SK-N-SH (cell line): ENCODE measurements around the gene MEX3A. TPM values are rescaled to one million over a fixed set of nuclear protein-coding genes. Genes with fewer than 3 reads are reported as not detected.

ENCODE experiments used
- CTCF ChIA-PET: fragments of 300-600, 350-600 bp; formaldehyde crosslinking; extraction: SDS; loops from one replicate; lab custom pipeline; 2021; lab: Yijun Ruan, JAX
- POLR2A ChIA-PET: fragments of 350-600 bp; sonication (Branson Sonifier 250); formaldehyde crosslinking; extraction: SDS; loops from one replicate; lab custom pipeline; 2020; ENCODE audit warnings: antibody characterized with exemption, inconsistent platforms; lab: Yijun Ruan, JAX
- DNase-seq: peaks from one replicate; pipeline ENCODE4 v3.0.0; 2012
- H2AFZ ChIP-seq: fragments of 200-600 bp; sonication (generic); 2 replicates; pipeline ENCODE4 v1.8.1; 2016; ENCODE audit warnings: antibody characterized with exemption, mild to moderate bottlenecking, low read depth
- H3F3A ChIP-seq: fragments of 200-600 bp; sonication (generic); replicated peaks from 2 replicates; pipeline ENCODE3; 2016; ENCODE audit warnings: antibody characterized with exemption, mild to moderate bottlenecking; ENCODE audit not compliant: insufficient read depth
- H3K27ac ChIP-seq, 2 experiments: fragments of 200-500 bp in 1 of 2; fragments of 200-600 bp in 1 of 2; sonication (Bioruptor generic) in 1 of 2; sonication (generic), shearing (Covaris generic) in 1 of 2; 2 replicates each; pipeline versions ENCODE4 v1.5.1 to v1.6.1; 2014 to 2016; ENCODE audit warnings: low read depth in 2 of 2, inconsistent platforms in 1 of 2, low read length in 1 of 2, mild to moderate bottlenecking in 1 of 2, mixed read lengths in 1 of 2
- H3K27me3 ChIP-seq: fragments of 200-600 bp; sonication (generic), shearing (Covaris generic); 2 replicates; pipeline ENCODE4 v1.6.1; 2016; ENCODE audit warnings: mixed run types; ENCODE audit not compliant: insufficient read depth
- H3K36me3 ChIP-seq, 2 experiments: fragments of 200-500 bp in 1 of 2; fragments of 200-600 bp in 1 of 2; sonication (Bioruptor generic) in 1 of 2; sonication (generic) in 1 of 2; replicated peaks in 1 of 2; 2 replicates each; pipeline versions ENCODE3 to v1.5.1; 2014 to 2016; ENCODE audit warnings: low read length in 1 of 2, mild to moderate bottlenecking in 1 of 2; ENCODE audit not compliant: insufficient read depth in 2 of 2, control insufficient read depth in 1 of 2
- H3K4me1 ChIP-seq, 2 experiments: fragments of 200-500 bp in 1 of 2; fragments of 200-600 bp in 1 of 2; sonication (Bioruptor generic) in 1 of 2; sonication (generic), shearing (Covaris generic) in 1 of 2; 2 replicates each; pipeline versions ENCODE4 v1.5.1 to v1.6.1; 2014 to 2016; ENCODE audit warnings: low read depth in 1 of 2, low read length in 1 of 2, mixed run types in 1 of 2; ENCODE audit not compliant: insufficient read depth in 2 of 2, control insufficient read depth in 1 of 2
- H3K4me2 ChIP-seq: fragments of 200-600 bp; sonication (generic), shearing (Covaris generic); 2 replicates; pipeline ENCODE4 v1.6.1; 2017; ENCODE audit warnings: mixed run types
- H3K4me3 ChIP-seq, 2 experiments: fragments of 200-500 bp in 1 of 2; fragments of 200-600 bp in 1 of 2; sonication (Bioruptor generic) in 1 of 2; sonication (generic), shearing (Covaris generic) in 1 of 2; 2 replicates each; pipeline versions ENCODE4 v1.5.1 to v1.8.1; 2014 to 2016; ENCODE audit warnings: low read depth in 2 of 2, inconsistent platforms in 1 of 2, low read length in 1 of 2, mild to moderate bottlenecking in 1 of 2, mixed read lengths in 1 of 2, moderate library complexity in 1 of 2
- H3K79me2 ChIP-seq: fragments of 200-600 bp; sonication (generic); 2 replicates; pipeline ENCODE4 v1.8.1; 2017; ENCODE audit warnings: mild to moderate bottlenecking; ENCODE audit not compliant: insufficient read depth
- H3K9ac ChIP-seq: fragments of 200-600 bp; sonication (generic); 2 replicates; pipeline ENCODE4 v1.6.1; 2017; ENCODE audit warnings: mixed run types
- H3K9me2 ChIP-seq: fragments of 200-600 bp; sonication (generic); 2 replicates; pipeline ENCODE4 v1.6.1; 2017; ENCODE audit warnings: mixed run types
- H3K9me3 ChIP-seq: fragments of 200-600 bp; sonication (generic); 2 replicates; pipeline ENCODE4 v1.6.1; 2017; ENCODE audit warnings: mixed run types, mild to moderate bottlenecking, moderate library complexity
- H4K20me1 ChIP-seq: fragments of 200-600 bp; sonication (generic); 2 replicates; pipeline ENCODE4 v1.6.1; 2017; ENCODE audit warnings: mild to moderate bottlenecking, mixed run types; ENCODE audit not compliant: insufficient read depth
- CHD2 ChIP-seq: fragments of 150-350 bp; IDR thresholded peaks from 2 replicates; pipeline ENCODE4 v1.6.1; 2018; ENCODE audit warnings: low read length; ENCODE audit not compliant: partially characterized antibody
- CTCF ChIP-seq: fragments of 200-600 bp; sonication (generic); IDR thresholded peaks from 2 replicates; pipeline ENCODE4 v1.6.1; 2017; ENCODE audit warnings: antibody characterized with exemption, mild to moderate bottlenecking, moderate library complexity
- EP300 ChIP-seq, 2 experiments: IDR thresholded peaks; 2 replicates each; pipeline versions ENCODE4 v1.4.0 to v1.6.1; 2012; ENCODE audit warnings: borderline replicate concordance in 1 of 2, low read depth in 1 of 2, low read length in 1 of 2
- EZH2phosphoT487 ChIP-seq: fragments of 200-600 bp; sonication (generic); IDR thresholded peaks from 2 replicates; pipeline ENCODE4 v1.6.1; 2017; ENCODE audit warnings: low read depth, mixed run types, mild to moderate bottlenecking, antibody characterized with exemption, moderate library complexity, borderline replicate concordance
- FOSL2 ChIP-seq: IDR thresholded peaks from 2 replicates; pipeline ENCODE4 v1.4.0; 2012; ENCODE audit warnings: low read depth, mild to moderate bottlenecking, moderate library complexity, borderline replicate concordance
- GABPA ChIP-seq: IDR thresholded peaks from 2 replicates; pipeline ENCODE4 v1.4.0; 2012; ENCODE audit warnings: low read depth, mild to moderate bottlenecking
- JUND ChIP-seq: IDR thresholded peaks from 2 replicates; pipeline ENCODE4 v1.4.0; 2012
- MAX ChIP-seq: IDR thresholded peaks from 2 replicates; pipeline ENCODE4 v1.4.0; 2012; ENCODE audit warnings: low read depth
- MEF2A ChIP-seq: IDR thresholded peaks from 2 replicates; pipeline ENCODE4 v1.4.0; 2012; ENCODE audit warnings: low read depth, borderline replicate concordance
- NFIC ChIP-seq: IDR thresholded peaks from 2 replicates; pipeline ENCODE4 v1.4.0; 2012; ENCODE audit warnings: borderline replicate concordance
- POLR2AphosphoS5 ChIP-seq: IDR thresholded peaks from 2 replicates; pipeline ENCODE4 v1.6.1; 2012; ENCODE audit warnings: low read depth, low read length
- RCOR1 ChIP-seq: fragments of 150-350 bp; IDR thresholded peaks from 2 replicates; pipeline ENCODE4 v1.6.1; 2017; ENCODE audit warnings: antibody characterized with exemption, low read length
- SMC3 ChIP-seq: IDR thresholded peaks from 2 replicates; pipeline ENCODE4 v1.6.1; 2012; ENCODE audit warnings: low read depth, low read length, improper control_type of control experiment
- TCF12 ChIP-seq: IDR thresholded peaks from 2 replicates; pipeline ENCODE4 v1.4.0; 2012
- YY1 ChIP-seq: IDR thresholded peaks from 2 replicates; pipeline ENCODE4 v1.4.0; 2012; ENCODE audit warnings: low read depth, mild to moderate bottlenecking
- WGBS: methylation state at CpG from one replicate; pipeline ENCODE4 v1.1.6; 2017; ENCODE audit warnings: low lambda C conversion rate; 5-methylcytosine and 5-hydroxymethylcytosine counted together
- polyA plus RNA-seq, 3 experiments: library from polyadenylated mRNA; depleted of rRNA; stranded (reverse); fragments of >200 nt; gene quantifications; 2 replicates each; pipeline ENCODE4 v1.2.3, GENCODE V29; 2012
- TF ChIP-seq, protein P1 (sequence below): fragments of 150-350 bp; IDR thresholded peaks from 2 replicates; pipeline ENCODE4 v1.6.1; 2016; ENCODE audit warnings: mild to moderate bottlenecking, low read depth, low read length
- TF ChIP-seq, protein P2 (sequence below): IDR thresholded peaks from 2 replicates; pipeline ENCODE4 v1.6.1; 2012; ENCODE audit warnings: mild to moderate bottlenecking, low read depth, low read length, moderate library complexity

Gene MEX3A
- polyA plus RNA-seq, 1 of the 3 experiments (the other 2 are of a cell fraction): 16.2 TPM

GRCh38 chr1:156073740-156074139 is 8.5 kb downstream of the MEX3A start:
- H3K4me3 ChIP-seq: no peak overlapping the region
- peaks cover 0 to 44% of the 10 kb centered on the region in 2 experiments; a peak in 2 of 4 replicates for H3K4me1 ChIP-seq
- 77% methylated on average over 5 of the region's 5 CpGs for WGBS
- H3F3A ChIP-seq: peaks cover 31% of the 10 kb centered on the region
- H3K27me3 ChIP-seq: no peaks in the 10 kb centered on the region
- H3K9me3 ChIP-seq: no peaks in the 10 kb centered on the region
- H3K9ac ChIP-seq: no peak overlapping the region
- no peaks in the 10 kb centered on the region for H3K9me2 ChIP-seq
- no peak overlapping the region for H2AFZ ChIP-seq
- no peak for TF ChIP-seq NFIC
- TF ChIP-seq, protein P1, sequence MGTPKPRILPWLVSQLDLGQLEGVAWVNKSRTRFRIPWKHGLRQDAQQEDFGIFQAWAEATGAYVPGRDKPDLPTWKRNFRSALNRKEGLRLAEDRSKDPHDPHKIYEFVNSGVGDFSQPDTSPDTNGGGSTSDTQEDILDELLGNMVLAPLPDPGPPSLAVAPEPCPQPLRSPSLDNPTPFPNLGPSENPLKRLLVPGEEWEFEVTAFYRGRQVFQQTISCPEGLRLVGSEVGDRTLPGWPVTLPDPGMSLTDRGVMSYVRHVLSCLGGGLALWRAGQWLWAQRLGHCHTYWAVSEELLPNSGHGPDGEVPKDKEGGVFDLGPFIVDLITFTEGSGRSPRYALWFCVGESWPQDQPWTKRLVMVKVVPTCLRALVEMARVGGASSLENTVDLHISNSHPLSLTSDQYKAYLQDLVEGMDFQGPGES: no peak
- no peak for TF ChIP-seq MEF2A
- H3K79me2 ChIP-seq: peaks cover 47% of the 10 kb centered on the region
- peaks cover 6 to 57% of the 10 kb centered on the region in 2 experiments for H3K36me3 ChIP-seq
- no peak overlapping the region for H3K27ac ChIP-seq
- H3K4me2 ChIP-seq: no peak overlapping the region
- POLR2A ChIA-PET: interaction anchor here (2.1 kb wide), 1 partner anchor 9 kb away, joined by 7 read pairs; the partner anchor contains the start of gene MEX3A
- peaks cover 61% of the 10 kb centered on the region for H4K20me1 ChIP-seq
- no peak for DNase-seq
- CTCF ChIA-PET: interaction anchor here (0.8 to 1.2 kb wide), 3 partner anchors 21 to 56 kb away, joined by 3 read pairs; no protein-coding TSS in a partner anchor

DNA sequence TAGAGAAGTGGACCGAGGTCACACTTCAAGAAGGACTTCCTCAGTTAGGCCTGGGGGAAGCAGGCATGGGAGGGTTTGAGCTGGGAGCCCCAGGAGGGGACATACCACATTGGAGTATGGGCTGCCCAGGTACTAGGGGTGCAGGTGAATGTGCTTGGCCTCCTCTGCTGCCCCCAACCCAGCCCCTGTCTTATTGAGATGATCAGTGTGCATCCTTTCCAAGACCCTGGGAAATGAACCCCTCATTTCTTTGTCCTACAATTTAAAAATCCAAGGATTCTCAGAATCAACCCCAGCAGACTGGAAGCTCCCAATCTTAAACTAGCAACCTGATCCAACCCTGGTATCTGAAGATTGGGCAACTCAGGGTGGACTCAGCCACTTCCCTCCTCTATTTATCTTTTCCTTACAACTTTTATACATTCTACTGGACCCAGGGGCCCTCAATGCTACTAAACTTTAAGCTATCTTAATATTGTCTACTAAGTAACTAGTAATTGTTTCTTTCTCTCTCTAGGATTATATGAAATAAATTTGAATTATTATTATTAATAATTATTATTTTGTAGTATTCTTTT is 9.1 kb downstream of the MEX3A start:
- 14% methylated on average over 1 of the region's 1 CpG for WGBS
- no peak overlapping the region for H2AFZ ChIP-seq
- no peak overlapping the region for H3K4me2 ChIP-seq
- DNase-seq: no peak
- no peak overlapping the region for H3K27ac ChIP-seq
- H3K9me2 ChIP-seq: no peaks in the 10 kb centered on the region
- H3K9ac ChIP-seq: no peak overlapping the region
- no peaks in the 10 kb centered on the region for H3K9me3 ChIP-seq
- peaks cover 0 to 39% of the 10 kb centered on the region in 2 experiments; a peak in 2 of 4 replicates for H3K4me1 ChIP-seq
- peaks cover 31% of the 10 kb centered on the region for H3F3A ChIP-seq
- TF ChIP-seq FOSL2 (no peak), CTCF (no peak), RCOR1 (no peak), MAX (no peak), CHD2 (no peak), EP300 (IDR thresholded peaks at IDR 0.05; ENCODE audit: borderline replicate concordance in 1 of 2, low read depth in 1 of 2, low read length in 1 of 2) (no peak), JUND (no peak), POLR2AphosphoS5 (no peak), YY1 (no peak), TCF12 (no peak), SMC3 (no peak), EZH2phosphoT487 (no peak), GABPA (no peak)
- TF ChIP-seq, protein P1: no peak
- TF ChIP-seq, protein P2, sequence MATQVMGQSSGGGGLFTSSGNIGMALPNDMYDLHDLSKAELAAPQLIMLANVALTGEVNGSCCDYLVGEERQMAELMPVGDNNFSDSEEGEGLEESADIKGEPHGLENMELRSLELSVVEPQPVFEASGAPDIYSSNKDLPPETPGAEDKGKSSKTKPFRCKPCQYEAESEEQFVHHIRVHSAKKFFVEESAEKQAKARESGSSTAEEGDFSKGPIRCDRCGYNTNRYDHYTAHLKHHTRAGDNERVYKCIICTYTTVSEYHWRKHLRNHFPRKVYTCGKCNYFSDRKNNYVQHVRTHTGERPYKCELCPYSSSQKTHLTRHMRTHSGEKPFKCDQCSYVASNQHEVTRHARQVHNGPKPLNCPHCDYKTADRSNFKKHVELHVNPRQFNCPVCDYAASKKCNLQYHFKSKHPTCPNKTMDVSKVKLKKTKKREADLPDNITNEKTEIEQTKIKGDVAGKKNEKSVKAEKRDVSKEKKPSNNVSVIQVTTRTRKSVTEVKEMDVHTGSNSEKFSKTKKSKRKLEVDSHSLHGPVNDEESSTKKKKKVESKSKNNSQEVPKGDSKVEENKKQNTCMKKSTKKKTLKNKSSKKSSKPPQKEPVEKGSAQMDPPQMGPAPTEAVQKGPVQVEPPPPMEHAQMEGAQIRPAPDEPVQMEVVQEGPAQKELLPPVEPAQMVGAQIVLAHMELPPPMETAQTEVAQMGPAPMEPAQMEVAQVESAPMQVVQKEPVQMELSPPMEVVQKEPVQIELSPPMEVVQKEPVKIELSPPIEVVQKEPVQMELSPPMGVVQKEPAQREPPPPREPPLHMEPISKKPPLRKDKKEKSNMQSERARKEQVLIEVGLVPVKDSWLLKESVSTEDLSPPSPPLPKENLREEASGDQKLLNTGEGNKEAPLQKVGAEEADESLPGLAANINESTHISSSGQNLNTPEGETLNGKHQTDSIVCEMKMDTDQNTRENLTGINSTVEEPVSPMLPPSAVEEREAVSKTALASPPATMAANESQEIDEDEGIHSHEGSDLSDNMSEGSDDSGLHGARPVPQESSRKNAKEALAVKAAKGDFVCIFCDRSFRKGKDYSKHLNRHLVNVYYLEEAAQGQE: no peak
- peaks cover 41% of the 10 kb centered on the region for H3K79me2 ChIP-seq
- H4K20me1 ChIP-seq: peaks cover 56% of the 10 kb centered on the region
- H3K4me3 ChIP-seq: no peak overlapping the region
- no peaks in the 10 kb centered on the region for H3K27me3 ChIP-seq
- peaks cover 6 to 56% of the 10 kb centered on the region in 2 experiments for H3K36me3 ChIP-seq
- ChIA-PET POLR2A (interaction anchor here (2.1 kb wide), 1 partner anchor 9 kb away, joined by 7 read pairs; the partner anchor contains the start of gene MEX3A), CTCF (interaction anchor here (0.8 to 1.2 kb wide), 3 partner anchors 20 to 57 kb away, joined by 3 read pairs; no protein-coding TSS in a partner anchor)
